BLaER1 (cell line): ENCODE results near the gene PTPRK.
"Not testable (repeated sequence)": the region's sequence is repeated elsewhere in the genome, so short reads cannot be mapped to it uniquely, and the experiment has no call there.

Source experiments
- H3K27ac ChIP-seq: shearing (Covaris generic); formaldehyde crosslinking; 2 replicates; pipeline ENCODE4 v1.8.1; 2022
- H3K27me3 ChIP-seq: shearing (Covaris generic); formaldehyde crosslinking; 2 replicates; pipeline ENCODE4 v1.8.1; 2022
- H3K36me3 ChIP-seq: shearing (Covaris generic); formaldehyde crosslinking; 2 replicates; pipeline ENCODE4 v1.8.1; 2022
- H3K4me1 ChIP-seq: shearing (Covaris generic); formaldehyde crosslinking; 2 replicates; pipeline ENCODE4 v1.8.1; 2022
- H3K4me2 ChIP-seq: shearing (Covaris generic); formaldehyde crosslinking; 2 replicates; pipeline ENCODE4 v1.8.1; 2022
- H3K4me3 ChIP-seq: shearing (Covaris generic); formaldehyde crosslinking; 2 replicates; pipeline ENCODE4 v1.8.1; 2022
- H3K9ac ChIP-seq: shearing (Covaris generic); formaldehyde crosslinking; 2 replicates; pipeline ENCODE4 v1.8.1; 2022
- H3K9me3 ChIP-seq: shearing (Covaris generic); formaldehyde crosslinking; 2 replicates; pipeline ENCODE4 v1.8.1; 2022
- H4K20me1 ChIP-seq: shearing (Covaris generic); formaldehyde crosslinking; 2 replicates; pipeline ENCODE4 v1.8.1; 2022
- Cebpa-rat ChIP-seq: shearing (Covaris generic); IDR thresholded peaks from 2 replicates; pipeline ENCODE4 v1.8.1; 2022

The PTPRK gene

GRCh38 chr6:128494440-128494839 is 26.0 kb downstream of the PTPRK start:
- H3K9me3 ChIP-seq = no peaks in the 10 kb centered on the region
- H3K4me1 ChIP-seq = peaks cover 56% of the 10 kb centered on the region
- peak overlapping the region; percentile 73 for H3K4me2 ChIP-seq
- no peaks in the 10 kb centered on the region for H3K36me3 ChIP-seq
- H4K20me1 ChIP-seq = no peaks in the 10 kb centered on the region
- H3K9ac ChIP-seq = peak overlapping the region; percentile 27; the same call in 1 of the 2 replicates
- peak overlapping the region; percentile 50 for H3K27ac ChIP-seq
- TF ChIP-seq Cebpa-rat = no peak
- H3K27me3 ChIP-seq = no peaks in the 10 kb centered on the region
- peak overlapping the region; percentile 22; the same call in 1 of the 2 replicates for H3K4me3 ChIP-seq

DNA sequence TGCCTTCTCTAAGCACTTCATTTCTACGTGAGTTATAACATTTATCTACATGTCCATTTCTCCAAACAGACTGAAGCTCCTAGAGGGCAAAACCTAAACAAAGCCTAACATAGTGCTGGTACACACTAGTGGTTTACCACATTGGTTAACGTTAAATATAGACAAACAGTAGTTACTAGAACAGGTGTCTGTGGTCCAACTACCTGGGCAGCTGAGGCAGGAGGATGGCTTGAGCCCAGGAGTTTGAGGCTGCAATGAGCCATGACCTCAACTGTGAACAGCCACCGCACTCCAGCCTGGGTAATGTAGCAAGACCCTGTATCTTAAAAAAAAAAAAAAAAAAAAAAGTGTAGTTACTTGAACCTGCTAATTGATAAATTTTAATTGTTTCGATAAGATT is 26.5 kb downstream of the PTPRK start:
- H3K27ac ChIP-seq = peak overlapping the region; percentile 50
- H3K27me3 ChIP-seq = no peaks in the 10 kb centered on the region
- H3K4me1 ChIP-seq = peaks cover 56% of the 10 kb centered on the region
- H3K9me3 ChIP-seq = no peaks in the 10 kb centered on the region
- H3K4me2 ChIP-seq = peak overlapping the region; percentile 73
- no peaks in the 10 kb centered on the region for H4K20me1 ChIP-seq
- no peak overlapping the region; the same call in 1 of the 2 replicates for H3K4me3 ChIP-seq
- TF ChIP-seq Cebpa-rat = no peak
- no peaks in the 10 kb centered on the region for H3K36me3 ChIP-seq
- 0 out of 2 replicates have a peak overlapping the region, but pooled peaks have one; percentile 38 for H3K9ac ChIP-seq

GRCh38 chr6:128492386-128492785 is 28.0 kb downstream of the PTPRK start:
- Histone ChIP-seq H4K20me1 (no peaks in the 10 kb centered on the region), H3K36me3 (no peaks in the 10 kb centered on the region), H3K4me1 (peaks cover 57% of the 10 kb centered on the region), H3K4me3 (no peak overlapping the region), H3K27ac (peak overlapping the region; percentile 60), H3K4me2 (peak overlapping the region; percentile 73), H3K27me3 (no peaks in the 10 kb centered on the region), H3K9ac (no peak overlapping the region), H3K9me3 (no peaks in the 10 kb centered on the region)
- TF ChIP-seq Cebpa-rat = no peak

- H4K20me1 ChIP-seq = no peaks in the 10 kb centered on the region
- peak overlapping the region; percentile 41; the same call in 1 of the 2 replicates for H3K9ac ChIP-seq
- H3K27ac ChIP-seq = peak overlapping the region; percentile 60
- no peaks in the 10 kb centered on the region for H3K9me3 ChIP-seq
- peak overlapping the region; percentile 48 for H3K4me3 ChIP-seq
- peak overlapping the region; percentile 73 for H3K4me2 ChIP-seq
- no peak for TF ChIP-seq Cebpa-rat
- no peaks in the 10 kb centered on the region for H3K27me3 ChIP-seq
- peaks cover 63% of the 10 kb centered on the region for H3K4me1 ChIP-seq
- H3K36me3 ChIP-seq = no peaks in the 10 kb centered on the region
Measured at GRCh38 chr6:128491610-128492206, 28.7 kb downstream of the PTPRK start.

DNA sequence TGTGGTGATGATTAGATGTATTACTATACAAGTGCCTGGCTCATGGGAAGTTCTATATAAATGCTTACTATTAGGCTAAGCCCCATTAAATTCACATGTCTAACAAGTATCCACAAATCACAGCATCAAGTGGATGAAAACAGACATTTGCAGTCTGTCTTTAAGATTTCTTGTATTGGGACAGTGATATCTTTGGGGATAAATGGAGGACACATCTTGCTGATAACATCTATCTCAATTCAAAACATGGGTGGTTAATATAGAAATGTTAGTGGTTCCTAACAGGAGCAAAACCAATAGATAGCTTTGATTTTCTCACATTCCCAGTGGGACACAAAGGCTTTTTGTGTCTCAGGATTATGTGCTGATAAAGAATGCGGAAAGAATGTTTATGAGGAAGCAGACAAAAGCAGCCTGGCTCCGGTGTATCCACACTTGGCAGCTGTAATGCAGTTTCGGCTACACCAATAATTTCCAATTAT is 29.3 kb downstream of the PTPRK start:
- H3K4me3 ChIP-seq = peak overlapping the region; percentile 48

GRCh38 chr6:128487746-128488145 is 32.7 kb downstream of the PTPRK start:
- Histone ChIP-seq H3K4me2 (no peak overlapping the region), H3K9me3 (no peaks in the 10 kb centered on the region), H3K4me3 (no peak overlapping the region), H4K20me1 (no peaks in the 10 kb centered on the region), H3K27ac (no peak overlapping the region), H3K9ac (no peak overlapping the region), H3K36me3 (no peaks in the 10 kb centered on the region), H3K4me1 (peaks cover 34% of the 10 kb centered on the region), H3K27me3 (no peaks in the 10 kb centered on the region)
- TF ChIP-seq Cebpa-rat = no peak

More for the DNA sequence above, 29.3 kb downstream of the PTPRK start:
- Histone ChIP-seq H3K27ac (peak overlapping the region; percentile 60), H3K27me3 (no peaks in the 10 kb centered on the region), H3K9me3 (no peaks in the 10 kb centered on the region), H3K9ac (peak overlapping the region; percentile 41; the same call in 1 of the 2 replicates), H3K4me1 (peaks cover 66% of the 10 kb centered on the region), H3K36me3 (no peaks in the 10 kb centered on the region), H3K4me2 (peak overlapping the region; percentile 73), H4K20me1 (no peaks in the 10 kb centered on the region)
- TF ChIP-seq Cebpa-rat = no peak

DNA sequence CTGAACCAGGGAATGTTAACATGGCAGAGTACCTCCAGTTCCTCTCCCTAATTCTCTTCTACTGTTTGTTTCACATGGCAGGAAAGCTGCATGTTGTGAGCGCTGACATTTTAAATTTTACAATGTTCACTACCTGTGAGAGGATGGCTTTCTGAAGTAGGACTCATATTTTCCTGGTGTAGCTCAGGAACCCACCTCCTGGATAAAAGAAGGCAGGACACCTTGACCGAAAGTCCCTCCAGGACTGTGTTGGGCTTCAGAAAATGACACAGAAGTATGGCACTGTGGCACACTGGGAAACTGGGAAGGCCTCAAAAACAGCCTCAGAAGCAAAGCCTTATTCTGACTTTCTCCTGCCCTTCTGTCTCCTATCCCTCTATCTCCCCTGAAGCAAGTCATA is 33.3 kb downstream of the PTPRK start:
- no peaks in the 10 kb centered on the region for H3K27me3 ChIP-seq
- no peak overlapping the region; the same call in 1 of the 2 replicates for H3K4me2 ChIP-seq
- no peak overlapping the region for H3K27ac ChIP-seq
- H3K9ac ChIP-seq = no peak overlapping the region
- TF ChIP-seq Cebpa-rat = no peak
- no peaks in the 10 kb centered on the region for H3K9me3 ChIP-seq
- no peaks in the 10 kb centered on the region for H4K20me1 ChIP-seq
- H3K4me1 ChIP-seq = peaks cover 27% of the 10 kb centered on the region
- no peak overlapping the region for H3K4me3 ChIP-seq
- no peaks in the 10 kb centered on the region for H3K36me3 ChIP-seq

DNA sequence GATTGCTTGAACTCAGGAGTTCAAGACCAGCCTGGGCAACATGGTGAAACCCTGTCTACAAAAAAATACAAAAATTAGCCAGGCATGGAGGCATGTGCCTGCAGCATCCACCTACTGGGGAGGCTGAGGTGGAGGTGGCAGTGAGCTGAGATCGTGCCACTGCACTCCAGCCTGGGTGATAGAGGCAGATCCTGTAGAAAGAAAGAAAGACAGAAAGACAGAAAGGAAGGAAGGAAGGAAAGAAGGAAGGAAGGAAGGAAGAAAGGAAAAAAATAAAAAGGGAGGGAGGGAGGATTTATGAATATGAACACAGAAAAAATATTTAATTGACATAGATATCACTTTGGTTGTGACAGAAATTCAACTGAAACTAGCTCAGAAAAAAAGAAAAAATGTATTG is 33.8 kb downstream of the PTPRK start:
- H3K4me1 ChIP-seq = peaks cover 24% of the 10 kb centered on the region
- H3K9ac ChIP-seq, H3K9me3 ChIP-seq, H3K27ac ChIP-seq, H3K27me3 ChIP-seq, H4K20me1 ChIP-seq, H3K4me3 ChIP-seq, H3K36me3 ChIP-seq, H3K4me2 ChIP-seq: not testable (repeated sequence)

- H3K27ac ChIP-seq = no peak overlapping the region
- H3K27me3 ChIP-seq = no peaks in the 10 kb centered on the region
- no peaks in the 10 kb centered on the region for H3K9me3 ChIP-seq
- no peaks in the 10 kb centered on the region for H3K36me3 ChIP-seq
- no peak for TF ChIP-seq Cebpa-rat
- no peak overlapping the region for H3K4me3 ChIP-seq
- H3K9ac ChIP-seq = no peak overlapping the region
- H3K4me1 ChIP-seq = peaks cover 13% of the 10 kb centered on the region
- H3K4me2 ChIP-seq = no peak overlapping the region
- no peaks in the 10 kb centered on the region for H4K20me1 ChIP-seq
Measured at GRCh38 chr6:128483472-128484135, 36.8 kb downstream of the PTPRK start.

GRCh38 chr6:128482642-128483041 is 37.8 kb downstream of the PTPRK start:
- no peaks in the 10 kb centered on the region for H3K36me3 ChIP-seq
- no peaks in the 10 kb centered on the region for H3K27me3 ChIP-seq
- no peak overlapping the region for H3K4me2 ChIP-seq
- H3K9me3 ChIP-seq = no peaks in the 10 kb centered on the region
- no peak overlapping the region for H3K9ac ChIP-seq
- H3K4me3 ChIP-seq = no peak overlapping the region
- no peak overlapping the region for H3K27ac ChIP-seq
- no peak for TF ChIP-seq Cebpa-rat
- no peaks in the 10 kb centered on the region for H4K20me1 ChIP-seq
- H3K4me1 ChIP-seq = peaks cover 20% of the 10 kb centered on the region
